ENCODE measurements around the gene B4GALNT4. TPM values are rescaled to one million over a fixed set of nuclear protein-coding genes. Genes with fewer than 3 reads are reported as not detected.
A peak's percentile ranks its signal among the peaks of the same experiment; 100 is the strongest.

Gene B4GALNT4
- total RNA-seq, 1 experiment from 2014 or later: 88.0 TPM

DNA sequence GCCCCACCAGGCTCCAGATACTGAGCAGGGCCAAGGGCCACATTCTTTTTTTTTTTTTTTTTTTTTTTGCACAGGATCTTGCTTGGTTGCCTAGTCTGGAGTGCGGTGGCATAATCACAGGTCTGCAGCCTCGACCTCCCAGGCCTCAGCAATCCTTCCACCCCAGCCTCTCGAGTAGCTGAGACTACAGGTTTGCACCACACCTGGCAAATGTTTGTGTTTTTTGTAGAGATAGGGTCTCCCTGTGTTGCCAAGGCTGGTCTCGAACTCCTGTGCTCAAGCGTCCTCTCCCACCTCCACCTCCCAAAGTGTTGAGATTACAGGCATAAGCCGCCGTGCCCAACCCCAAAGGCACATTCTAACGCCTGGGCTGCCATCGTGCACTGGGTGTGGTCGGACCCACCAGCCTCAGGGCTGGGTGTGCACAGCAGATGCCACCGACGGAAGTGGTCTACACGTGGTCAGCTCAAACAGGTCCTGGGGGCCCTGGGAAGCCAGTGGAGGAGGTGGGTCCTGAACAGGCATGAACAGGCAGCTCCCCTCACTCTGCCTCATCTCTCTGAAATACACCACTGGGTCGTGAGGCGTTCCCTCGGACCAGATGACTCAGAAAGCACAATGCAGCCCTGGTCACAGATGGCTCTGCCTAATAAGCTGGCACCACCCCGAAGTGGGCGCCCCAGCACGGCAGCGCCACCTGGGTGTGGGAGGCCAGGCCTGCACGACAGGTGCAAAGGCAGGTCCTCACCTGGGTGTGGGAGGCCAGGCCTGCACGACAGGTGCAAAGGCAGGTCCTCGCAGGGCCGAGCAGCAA is 5.1 kb upstream of the B4GALNT4 start (continued):
- TF ChIP-seq CTCF (IDR thresholded peaks at IDR 0.05) (peak; percentile 44), RELA (CRISPR knock-in tag; IDR thresholded peaks at IDR 0.05; ENCODE audit: borderline replicate concordance) (no peak), TP53 (CRISPR knock-in tag; IDR thresholded peaks at IDR 0.05) (peak; percentile 63; the same call in 1 of the 2 replicates), SP1 (CRISPR knock-in tag; conservative IDR thresholded peaks at IDR 0.05) (0 out of 2 replicates have a peak, but pooled peaks have one; percentile 17), HMGXB4 (CRISPR knock-in tag; IDR thresholded peaks at IDR 0.05) (no peak)

- ChIA-PET CTCF (interaction anchor here (0.5 to 8.1 kb wide), 10 partner anchors 25 to 158 kb away, joined by 3 to 96 read pairs (median 4); partner anchors contain the start of genes BET1L, NLRP6, PGGHG and RIC8A), POLR2A (no interaction called here)
- Mint-ChIP-seq H3K27me3 (ENCODE audit: low read depth) (peaks cover 20% of the 10 kb centered on the region), H3K27ac (no peak overlapping the region), H3K4me1 (peaks cover 17% of the 10 kb centered on the region), H3K36me3 (peaks cover 13% of the 10 kb centered on the region), H3K4me3 (no peak overlapping the region), H3K9me3 (peaks cover 17% of the 10 kb centered on the region)
- no peak for DNase-seq (ENCODE audit: low spot score)
- ATAC-seq: no peak
- TF ChIP-seq USF2 (CRISPR knock-in tag; IDR thresholded peaks at IDR 0.05) (no peak), FOXP4 (CRISPR knock-in tag; IDR thresholded peaks at IDR 0.05) (no peak), ELF4 (CRISPR knock-in tag; IDR thresholded peaks at IDR 0.05; ENCODE audit: low read depth) (no peak), MXD4 (CRISPR knock-in tag; IDR thresholded peaks at IDR 0.05; ENCODE audit: borderline replicate concordance) (no peak), ARID4B (CRISPR knock-in tag; IDR thresholded peaks at IDR 0.05; ENCODE audit: borderline replicate concordance) (no peak), ZBTB21 (CRISPR knock-in tag; IDR thresholded peaks at IDR 0.05; ENCODE audit: borderline replicate concordance) (no peak)
- TF ChIP-seq, protein P1, sequence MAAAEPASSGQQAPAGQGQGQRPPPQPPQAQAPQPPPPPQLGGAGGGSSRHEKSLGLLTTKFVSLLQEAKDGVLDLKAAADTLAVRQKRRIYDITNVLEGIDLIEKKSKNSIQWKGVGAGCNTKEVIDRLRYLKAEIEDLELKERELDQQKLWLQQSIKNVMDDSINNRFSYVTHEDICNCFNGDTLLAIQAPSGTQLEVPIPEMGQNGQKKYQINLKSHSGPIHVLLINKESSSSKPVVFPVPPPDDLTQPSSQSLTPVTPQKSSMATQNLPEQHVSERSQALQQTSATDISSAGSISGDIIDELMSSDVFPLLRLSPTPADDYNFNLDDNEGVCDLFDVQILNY (CRISPR knock-in tag; IDR thresholded peaks at IDR 0.05): no peak
Observed at GRCh38 chr11:364991-365725, 4.1 kb upstream of the B4GALNT4 start.

Data from WTC11 (cell line).